GM12874 (cell line): ENCODE measurements around the gene ZNF726.

ENCODE experiments used
- TF ChIP-seq, protein P1 (sequence below): IDR thresholded peaks from 2 replicates; pipeline ENCODE4 v1.5.1; 2011; ENCODE audit warnings: low read depth, mild to moderate bottlenecking, control low read depth, low read length, moderate library complexity; ENCODE audit not compliant: insufficient read depth

Gene ZNF726

DNA sequence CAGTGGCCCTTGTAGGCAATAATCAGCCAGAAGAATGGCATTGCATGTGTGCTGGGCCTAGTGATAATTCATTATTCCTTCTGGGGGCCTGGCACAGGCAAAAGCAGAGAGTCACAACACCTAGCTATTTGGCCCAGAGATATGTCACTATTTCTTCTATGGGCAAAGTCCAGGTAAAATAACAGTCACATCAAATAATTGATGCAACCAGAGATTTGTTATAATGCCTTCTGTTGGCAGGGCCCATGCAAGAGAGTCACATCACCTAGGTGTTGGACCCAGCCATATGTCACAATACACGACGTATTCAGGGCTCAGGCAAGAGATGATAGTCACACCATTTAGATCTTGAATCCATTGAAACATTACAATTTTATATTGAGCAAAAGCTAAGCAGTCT is 66.1 kb downstream of the ZNF726 start:
- TF ChIP-seq, protein P1, sequence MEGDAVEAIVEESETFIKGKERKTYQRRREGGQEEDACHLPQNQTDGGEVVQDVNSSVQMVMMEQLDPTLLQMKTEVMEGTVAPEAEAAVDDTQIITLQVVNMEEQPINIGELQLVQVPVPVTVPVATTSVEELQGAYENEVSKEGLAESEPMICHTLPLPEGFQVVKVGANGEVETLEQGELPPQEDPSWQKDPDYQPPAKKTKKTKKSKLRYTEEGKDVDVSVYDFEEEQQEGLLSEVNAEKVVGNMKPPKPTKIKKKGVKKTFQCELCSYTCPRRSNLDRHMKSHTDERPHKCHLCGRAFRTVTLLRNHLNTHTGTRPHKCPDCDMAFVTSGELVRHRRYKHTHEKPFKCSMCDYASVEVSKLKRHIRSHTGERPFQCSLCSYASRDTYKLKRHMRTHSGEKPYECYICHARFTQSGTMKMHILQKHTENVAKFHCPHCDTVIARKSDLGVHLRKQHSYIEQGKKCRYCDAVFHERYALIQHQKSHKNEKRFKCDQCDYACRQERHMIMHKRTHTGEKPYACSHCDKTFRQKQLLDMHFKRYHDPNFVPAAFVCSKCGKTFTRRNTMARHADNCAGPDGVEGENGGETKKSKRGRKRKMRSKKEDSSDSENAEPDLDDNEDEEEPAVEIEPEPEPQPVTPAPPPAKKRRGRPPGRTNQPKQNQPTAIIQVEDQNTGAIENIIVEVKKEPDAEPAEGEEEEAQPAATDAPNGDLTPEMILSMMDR: no peak

DNA sequence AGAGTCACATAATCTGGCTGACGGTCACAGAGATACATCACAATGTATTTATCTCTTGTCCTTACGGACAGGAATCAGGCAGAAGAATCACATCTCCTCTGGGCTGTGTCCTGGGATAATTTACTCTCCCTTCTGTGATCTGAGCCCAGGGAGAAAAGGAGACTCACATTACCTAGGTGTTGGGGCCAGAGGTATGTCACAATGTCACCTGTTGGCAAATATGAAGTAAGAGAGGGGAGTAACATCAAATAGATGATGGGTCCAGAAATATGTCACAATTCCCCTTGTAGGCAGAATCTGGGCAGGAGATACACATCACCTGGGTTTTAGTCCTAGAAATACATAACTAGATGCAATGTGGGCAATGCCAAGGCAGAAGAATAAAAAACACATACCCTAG is 67.2 kb downstream of the ZNF726 start:
- TF ChIP-seq, protein P1: no peak

DNA sequence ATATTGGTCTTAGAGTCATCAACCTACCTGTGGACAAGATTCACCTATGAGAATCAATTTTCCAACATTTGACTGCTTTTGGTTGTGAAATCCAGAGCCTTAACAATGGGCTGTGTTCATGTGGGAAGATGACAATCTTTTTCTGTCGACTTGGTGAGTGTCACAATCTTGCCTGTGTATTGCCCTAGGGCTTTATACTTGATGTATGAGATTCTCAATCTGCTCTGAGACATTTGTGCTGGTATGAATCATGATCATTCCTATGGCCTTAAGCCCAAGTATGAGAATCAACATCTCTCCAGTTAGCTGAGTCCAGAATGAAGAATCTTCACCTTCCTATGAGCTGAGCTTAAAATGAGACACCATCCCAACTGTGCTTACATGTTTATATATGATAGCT is 68.7 kb downstream of the ZNF726 start:
- TF ChIP-seq, protein P1: no peak
